HG03432 (cell line): Measurements from ENCODE around the gene MUC5AC.
"Not testable (repeated sequence)": the region's sequence is repeated elsewhere in the genome, so short reads cannot be mapped to it uniquely, and the experiment has no call there.

Experiments used
- ATAC-seq: cut with Tn5 transposase; IDR thresholded peaks from one replicate; pipeline ENCODE4 v1.9.1; 2021; ENCODE audit warnings: mild to moderate bottlenecking, moderate library complexity; ENCODE audit not compliant: unreplicated experiment

Gene MUC5AC, protein sequence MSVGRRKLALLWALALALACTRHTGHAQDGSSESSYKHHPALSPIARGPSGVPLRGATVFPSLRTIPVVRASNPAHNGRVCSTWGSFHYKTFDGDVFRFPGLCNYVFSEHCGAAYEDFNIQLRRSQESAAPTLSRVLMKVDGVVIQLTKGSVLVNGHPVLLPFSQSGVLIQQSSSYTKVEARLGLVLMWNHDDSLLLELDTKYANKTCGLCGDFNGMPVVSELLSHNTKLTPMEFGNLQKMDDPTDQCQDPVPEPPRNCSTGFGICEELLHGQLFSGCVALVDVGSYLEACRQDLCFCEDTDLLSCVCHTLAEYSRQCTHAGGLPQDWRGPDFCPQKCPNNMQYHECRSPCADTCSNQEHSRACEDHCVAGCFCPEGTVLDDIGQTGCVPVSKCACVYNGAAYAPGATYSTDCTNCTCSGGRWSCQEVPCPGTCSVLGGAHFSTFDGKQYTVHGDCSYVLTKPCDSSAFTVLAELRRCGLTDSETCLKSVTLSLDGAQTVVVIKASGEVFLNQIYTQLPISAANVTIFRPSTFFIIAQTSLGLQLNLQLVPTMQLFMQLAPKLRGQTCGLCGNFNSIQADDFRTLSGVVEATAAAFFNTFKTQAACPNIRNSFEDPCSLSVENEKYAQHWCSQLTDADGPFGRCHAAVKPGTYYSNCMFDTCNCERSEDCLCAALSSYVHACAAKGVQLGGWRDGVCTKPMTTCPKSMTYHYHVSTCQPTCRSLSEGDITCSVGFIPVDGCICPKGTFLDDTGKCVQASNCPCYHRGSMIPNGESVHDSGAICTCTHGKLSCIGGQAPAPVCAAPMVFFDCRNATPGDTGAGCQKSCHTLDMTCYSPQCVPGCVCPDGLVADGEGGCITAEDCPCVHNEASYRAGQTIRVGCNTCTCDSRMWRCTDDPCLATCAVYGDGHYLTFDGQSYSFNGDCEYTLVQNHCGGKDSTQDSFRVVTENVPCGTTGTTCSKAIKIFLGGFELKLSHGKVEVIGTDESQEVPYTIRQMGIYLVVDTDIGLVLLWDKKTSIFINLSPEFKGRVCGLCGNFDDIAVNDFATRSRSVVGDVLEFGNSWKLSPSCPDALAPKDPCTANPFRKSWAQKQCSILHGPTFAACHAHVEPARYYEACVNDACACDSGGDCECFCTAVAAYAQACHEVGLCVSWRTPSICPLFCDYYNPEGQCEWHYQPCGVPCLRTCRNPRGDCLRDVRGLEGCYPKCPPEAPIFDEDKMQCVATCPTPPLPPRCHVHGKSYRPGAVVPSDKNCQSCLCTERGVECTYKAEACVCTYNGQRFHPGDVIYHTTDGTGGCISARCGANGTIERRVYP (N-terminal part only)

DNA sequence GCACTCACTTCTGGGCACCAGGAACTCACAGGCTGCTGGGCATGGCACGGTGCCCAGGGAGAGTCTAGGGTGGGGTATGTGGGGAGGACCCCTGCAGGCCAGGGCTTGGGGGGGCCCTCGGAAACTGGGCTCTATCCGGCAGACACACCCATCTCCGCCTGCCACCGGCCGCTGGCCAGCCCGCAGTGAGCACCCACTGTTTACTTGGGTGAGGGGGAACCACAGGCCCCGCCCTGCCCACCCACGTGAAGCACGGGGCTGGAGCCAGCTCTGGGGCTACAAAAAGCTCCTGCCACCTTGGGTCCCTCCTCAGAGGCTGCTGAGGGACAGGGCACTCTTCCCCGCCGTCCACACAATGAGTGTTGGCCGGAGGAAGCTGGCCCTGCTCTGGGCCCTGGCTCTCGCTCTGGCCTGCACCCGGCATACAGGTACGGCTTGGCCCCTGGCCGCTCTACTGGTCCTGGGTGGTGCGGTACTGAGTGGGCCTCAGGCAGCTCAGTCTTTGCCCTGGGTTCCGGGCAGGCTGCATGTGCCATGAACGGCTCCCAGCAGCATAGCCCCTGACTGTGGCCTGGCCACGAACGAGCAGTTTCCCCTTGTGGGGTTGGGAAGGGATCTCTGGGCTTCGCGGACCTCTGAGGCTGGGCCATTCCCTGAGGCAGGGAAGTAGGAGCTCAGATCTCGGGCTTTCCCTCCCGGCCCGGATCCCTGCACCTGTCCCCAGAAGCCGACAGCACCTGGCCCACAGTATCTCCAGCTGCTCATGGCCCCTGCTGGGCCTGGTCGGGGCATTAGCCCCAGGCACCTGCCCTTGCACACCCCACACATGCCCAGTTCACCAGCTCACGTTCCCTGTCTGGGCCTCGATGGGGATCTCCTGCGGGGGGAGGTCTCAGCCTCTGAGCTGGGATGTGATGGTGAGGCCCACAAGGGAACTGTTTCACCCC is at the start of gene MUC5AC:
Gene MUC5AC (plus strand): TSS at position 309 of the 947 bp plus-strand sequence. CDS start 47 bp downstream, at position 356.
- ATAC-seq: no peak

DNA sequence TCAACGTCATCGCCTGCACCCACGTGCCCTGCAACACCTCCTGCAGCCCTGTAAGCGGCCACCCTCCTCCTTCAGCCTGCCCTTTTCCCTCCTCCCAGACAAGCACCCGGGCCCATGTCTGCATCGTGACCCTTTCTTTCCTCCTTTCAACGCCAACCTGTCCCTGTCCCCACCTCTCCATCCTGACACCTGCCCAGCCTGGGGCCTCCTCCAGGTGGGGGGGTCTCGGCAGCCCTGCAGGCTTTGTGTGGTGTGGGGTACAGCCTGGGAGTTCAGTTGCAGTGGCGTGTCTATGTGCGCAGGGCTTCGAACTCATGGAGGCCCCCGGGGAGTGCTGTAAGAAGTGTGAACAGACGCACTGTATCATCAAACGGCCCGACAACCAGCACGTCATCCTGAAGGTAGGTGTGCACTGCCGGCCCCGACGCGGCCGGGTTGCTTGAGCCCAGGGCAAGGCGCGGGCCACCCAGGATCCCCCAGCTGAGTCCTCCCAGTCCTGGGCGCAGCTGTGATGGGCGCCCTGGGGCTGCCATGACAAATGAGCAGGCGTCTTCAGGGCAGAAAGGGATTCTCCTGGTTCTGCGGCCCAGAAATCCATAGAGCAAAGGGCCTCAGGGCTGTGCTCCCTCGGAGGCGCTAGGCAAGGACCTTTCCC is 49.4 kb upstream of the MUC5AC start:
- ATAC-seq: no peak

DNA sequence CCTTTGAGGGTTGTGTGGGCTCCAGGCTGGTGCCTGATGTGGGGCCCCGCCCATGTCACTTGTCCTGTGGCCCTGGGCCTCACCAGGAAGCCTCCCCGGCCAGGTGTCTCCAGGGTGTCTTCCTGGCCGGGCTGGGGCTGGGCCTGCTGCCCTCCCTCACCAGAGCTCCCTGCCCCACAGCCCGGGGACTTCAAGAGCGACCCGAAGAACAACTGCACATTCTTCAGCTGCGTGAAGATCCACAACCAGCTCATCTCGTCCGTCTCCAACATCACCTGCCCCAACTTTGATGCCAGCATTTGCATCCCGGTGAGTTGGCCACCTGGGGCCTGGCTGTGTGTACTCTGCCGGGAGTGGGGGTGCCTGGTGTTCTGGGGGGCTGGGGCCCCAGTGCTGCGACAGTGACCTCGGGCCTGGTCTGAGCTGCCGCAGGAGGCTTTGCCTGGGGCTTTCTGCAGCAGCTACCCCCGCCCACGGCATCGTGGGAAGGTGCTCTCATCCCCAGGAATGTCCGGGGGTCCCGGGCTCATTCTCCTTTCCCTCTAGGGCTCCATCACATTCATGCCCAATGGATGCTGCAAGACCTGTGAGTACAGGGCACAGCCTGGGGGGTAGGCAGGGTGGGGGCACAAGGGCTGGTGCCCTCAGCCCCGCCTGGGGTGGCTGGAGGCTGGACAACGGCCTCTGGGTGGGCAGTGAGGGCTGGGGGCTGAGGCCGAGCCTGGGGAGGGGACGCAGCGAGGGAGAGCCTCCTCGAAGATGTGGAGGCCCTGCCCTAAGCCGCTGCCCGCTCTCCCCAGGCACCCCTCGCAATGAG is 48.4 kb upstream of the MUC5AC start:
- no peak for ATAC-seq

DNA sequence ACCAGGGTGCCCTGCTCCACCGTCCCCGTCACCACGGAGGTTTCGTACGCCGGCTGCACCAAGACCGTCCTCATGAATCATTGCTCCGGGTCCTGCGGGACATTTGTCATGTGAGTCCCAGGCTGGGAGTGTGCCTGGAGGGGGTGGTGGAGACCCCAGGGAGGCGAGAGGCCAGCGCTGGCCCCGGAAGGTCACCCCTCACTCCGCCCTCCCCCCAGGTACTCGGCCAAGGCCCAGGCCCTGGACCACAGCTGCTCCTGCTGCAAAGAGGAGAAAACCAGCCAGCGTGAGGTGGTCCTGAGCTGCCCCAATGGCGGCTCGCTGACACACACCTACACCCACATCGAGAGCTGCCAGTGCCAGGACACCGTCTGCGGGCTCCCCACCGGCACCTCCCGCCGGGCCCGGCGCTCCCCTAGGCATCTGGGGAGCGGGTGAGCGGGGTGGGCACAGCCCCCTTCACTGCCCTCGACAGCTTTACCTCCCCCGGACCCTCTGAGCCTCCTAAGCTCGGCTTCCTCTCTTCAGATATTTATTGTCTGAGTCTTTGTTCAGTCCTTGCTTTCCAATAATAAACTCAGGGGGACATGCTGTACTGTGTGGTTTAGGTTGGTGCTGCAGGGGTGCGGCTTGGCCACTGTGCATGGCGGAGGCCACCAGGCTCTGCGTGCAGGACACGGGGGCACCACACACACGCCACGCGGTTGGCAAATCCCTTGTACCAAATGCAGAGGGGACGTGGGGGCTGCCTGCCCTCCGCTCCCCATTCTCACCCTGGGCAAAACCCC is 47.6 kb upstream of the MUC5AC start:
- ATAC-seq: no peak

DNA sequence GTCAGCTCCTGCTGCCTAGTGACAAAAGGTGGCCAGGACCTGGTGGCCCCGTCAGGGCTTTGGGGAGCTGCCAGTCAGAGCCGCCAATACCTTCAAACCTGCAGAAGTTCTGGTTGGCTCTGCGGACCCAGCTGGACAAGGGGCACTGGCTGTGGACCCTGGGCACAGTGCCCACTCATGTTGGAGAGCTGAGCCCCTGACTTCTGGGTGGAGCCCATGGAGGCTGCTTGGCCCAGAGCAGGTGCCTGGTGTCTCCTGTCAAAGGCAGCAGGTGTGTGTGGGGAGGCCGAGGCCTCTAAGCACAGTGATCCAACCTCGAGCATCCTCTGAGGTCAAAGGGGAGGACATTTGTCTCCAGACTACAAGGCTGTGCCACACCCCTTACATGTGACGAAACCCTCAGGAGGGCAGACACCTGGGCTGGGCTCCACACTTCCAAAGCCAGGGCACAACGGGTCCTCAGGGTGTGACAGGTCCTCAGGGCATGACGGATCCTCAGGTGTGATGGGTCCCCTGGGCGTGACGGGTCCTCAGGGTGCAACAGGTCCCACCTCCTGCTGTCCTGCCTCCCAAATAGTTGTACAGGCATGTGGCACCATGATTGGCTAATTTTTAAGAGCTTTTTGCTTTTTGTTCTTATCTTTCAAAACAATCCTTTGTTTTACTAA is 46.1 kb upstream of the MUC5AC start:
- no peak for ATAC-seq

DNA sequence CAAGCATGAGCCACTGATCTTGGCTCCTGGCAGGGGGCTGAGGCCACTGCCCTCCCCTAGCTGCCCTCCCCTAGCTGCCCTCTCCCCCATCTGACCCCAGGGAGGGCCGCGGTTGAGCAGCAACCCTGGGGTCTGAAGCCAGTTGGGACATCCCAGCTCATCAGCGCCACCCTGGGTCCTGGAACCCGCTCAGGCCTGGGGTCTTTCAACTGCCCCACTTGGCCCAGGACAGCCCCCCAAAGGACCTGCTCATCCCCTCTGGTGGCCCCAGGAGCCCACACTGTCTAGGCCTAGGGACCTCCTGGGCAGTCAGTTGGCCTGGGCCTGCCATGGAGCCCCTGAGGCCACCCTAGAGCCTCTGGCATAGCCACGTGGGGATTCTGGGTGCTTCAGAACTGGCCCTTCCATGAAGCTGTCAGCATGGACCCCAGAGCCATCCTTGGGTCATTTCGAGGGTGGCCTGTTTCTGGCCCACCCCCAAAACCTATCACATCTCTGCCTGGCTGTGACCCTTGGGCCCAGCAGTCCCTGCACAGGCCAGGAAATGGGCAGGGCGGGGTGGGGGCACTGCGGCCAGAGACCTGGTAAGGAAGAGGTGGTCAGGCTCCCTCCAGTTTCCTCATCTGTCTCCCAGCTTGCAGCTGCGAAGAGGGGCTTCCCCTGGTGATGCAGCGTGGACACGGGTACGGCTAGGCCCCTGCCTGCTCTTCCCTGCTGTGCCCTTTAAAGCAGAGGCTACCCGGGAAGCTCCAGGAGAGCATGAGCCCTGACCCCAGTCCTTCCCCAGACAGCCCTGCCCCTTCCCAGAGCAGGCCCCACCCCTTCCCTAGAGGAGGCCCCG is 45.2 kb upstream of the MUC5AC start:
- no peak for ATAC-seq

DNA sequence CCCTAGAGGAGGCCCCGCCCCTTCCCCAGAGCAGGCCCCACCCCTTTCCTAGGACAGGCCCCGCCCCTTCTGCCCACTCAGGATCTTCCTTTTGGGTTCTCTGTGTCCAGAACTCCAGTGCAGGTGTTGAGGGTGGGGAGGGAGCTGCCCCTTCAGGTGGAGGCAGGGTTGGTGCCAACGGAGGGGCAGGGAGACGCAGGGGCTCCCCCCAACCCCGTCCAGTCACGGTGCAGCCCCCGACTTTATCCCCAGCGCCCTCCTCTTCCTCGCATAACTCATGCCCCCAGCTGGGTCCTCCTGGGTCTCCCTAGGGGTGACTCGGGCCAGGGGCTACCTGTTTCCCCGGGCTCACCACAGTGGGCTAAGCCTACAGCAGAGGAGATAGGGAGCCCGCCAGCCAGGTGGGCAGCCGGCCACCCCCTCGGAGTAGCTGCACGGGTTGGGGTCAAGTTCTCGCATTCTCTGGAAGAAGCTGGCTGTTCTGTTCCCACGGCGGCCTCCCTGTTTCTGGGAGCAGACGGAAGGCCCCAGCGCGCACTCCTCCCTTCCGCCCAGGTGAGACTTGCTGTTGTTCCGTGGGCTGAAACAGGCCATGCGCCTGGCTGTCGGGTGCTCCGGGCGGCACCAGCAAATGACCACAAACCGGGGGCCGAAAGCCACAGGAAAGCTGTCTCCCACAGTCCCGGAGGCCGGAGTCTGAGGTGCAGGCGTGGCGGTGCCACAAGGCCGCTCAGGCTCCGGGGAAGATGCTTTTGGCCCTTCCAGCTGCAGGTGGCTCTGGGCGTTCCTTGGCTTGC is 44.1 kb upstream of the MUC5AC start:
- ATAC-seq: no peak

DNA sequence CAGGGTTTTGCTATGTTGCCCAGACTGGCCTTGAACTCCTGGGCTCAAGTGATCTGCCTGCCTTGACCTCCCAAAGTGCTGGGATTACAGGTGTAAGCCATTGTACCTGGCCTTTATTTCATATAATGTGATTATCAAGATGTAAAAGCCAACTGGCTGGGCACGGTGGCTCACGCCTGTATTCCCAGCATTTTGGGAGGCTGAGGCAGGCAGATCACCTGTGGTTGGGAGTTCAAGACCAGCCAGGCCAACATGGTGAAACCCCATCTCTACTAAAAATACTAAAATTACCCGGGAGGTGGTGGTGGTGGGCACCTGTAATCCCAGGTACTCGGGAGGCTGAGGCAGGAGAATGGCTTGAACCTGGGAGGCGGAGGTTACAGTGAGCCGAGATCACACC is 42.5 kb upstream of the MUC5AC start:
- ATAC-seq: not testable (repeated sequence)

GRCh38 chr11:1116104-1116503 is 41.6 kb upstream of the MUC5AC start:
- ATAC-seq: no peak

DNA sequence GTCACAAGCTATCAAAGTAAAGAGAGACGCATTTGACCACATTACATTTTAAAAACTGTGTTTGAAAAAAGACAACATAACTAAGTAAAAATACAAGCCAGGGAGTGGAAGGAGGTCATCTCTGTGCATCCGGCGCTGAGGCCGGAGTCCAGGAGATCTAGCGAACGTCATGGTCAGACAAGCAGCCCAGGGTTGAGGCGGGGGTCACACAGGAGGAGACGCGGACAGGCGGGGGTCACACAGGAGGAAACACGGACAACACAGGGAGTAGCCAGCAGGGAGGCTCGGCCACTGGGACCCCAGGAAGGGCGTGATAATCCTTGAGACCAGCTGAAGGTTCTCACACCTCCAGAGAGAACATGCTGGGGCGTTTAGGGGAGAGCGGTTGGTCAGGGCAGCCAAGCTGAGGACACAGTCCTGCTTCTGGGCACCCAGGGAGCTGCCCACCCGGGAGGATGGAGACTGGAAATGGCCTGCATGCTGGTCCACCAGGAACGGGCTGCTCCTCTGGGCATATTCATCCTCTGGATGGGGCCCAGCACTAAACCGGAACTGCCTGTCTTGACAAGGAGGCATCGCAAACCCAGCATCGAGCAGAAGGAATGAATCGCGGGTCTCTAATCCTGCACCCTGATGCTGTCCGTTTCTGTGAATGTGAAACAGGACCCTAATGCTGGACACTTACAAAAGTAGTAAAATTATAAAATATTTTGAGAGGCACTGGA is 40.9 kb upstream of the MUC5AC start:
- no peak for ATAC-seq

GRCh38 chr11:1117992-1118391 is 39.8 kb upstream of the MUC5AC start:
- no peak for ATAC-seq

- no peak for ATAC-seq
Observed at GRCh38 chr11:1118755-1119603, 38.8 kb upstream of the MUC5AC start.

DNA sequence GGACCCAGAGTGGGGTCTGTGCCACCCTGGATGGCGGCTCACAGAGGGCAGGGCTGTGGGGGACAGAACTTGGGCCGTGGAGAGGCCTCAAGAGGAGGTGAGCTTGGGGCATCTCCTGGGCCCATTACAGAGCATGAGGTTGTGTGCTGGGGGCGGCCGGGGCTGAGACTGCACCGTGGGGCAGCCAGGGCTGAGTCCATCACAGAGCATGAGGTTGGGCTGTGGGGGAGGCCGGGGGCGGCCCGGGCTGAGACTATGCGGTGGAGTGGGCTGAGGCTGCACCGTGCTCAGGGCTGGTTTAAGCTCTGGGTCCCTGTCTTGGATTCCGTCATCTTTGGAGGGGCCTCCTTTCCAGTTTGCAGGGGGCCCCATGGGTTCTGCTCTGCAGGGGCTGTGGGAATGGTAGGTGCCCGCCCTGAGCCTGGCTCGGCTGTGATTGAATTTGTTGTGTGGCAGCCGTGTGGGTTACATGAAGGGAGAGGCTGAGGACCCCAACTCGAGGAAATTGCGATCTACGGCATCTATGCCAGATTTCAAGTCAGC is 38.1 kb upstream of the MUC5AC start:
- ATAC-seq: no peak
